ENCODE results near the gene SLC25A29.
"Not testable (repeated sequence)": the region's sequence is repeated elsewhere in the genome, so short reads cannot be mapped to it uniquely, and the experiment has no call there.

SLC25A29 gene

GRCh38 chr14:100317912-100318808, 11.9 kb upstream of the SLC25A29 start:
- Histone ChIP-seq H4K20me1 (no peaks in the 10 kb centered on the region), H3K4me3 (peak overlapping the region in 5 of 10 experiments; percentile 12 to 62 (median 30); a peak in 8 of 20 replicates), H3K36me3 (no peaks in the 10 kb centered on the region), H3K4me1 (peaks cover 11 to 40% (median 18%) of the 10 kb centered on the region in 10 experiments; a peak in 19 of 20 replicates), H3K27me3 (no peaks in the 10 kb centered on the region), H3K4me2 (peak overlapping the region; percentile 10 to 72 (median 58); a peak in 21 of 22 replicates), H3K9me3 (replicated peaks in 1 of 11) (no peaks in the 10 kb centered on the region), H3K27ac (peak overlapping the region in 6 of 11 experiments; percentile 6 to 61 (median 42); a peak in 11 of 22 replicates), H3K9ac (peak overlapping the region in 10 of 11 experiments; percentile 11 to 63 (median 52); a peak in 15 of 22 replicates)
- no peak for TF ChIP-seq Cebpa-rat (IDR thresholded peaks at IDR 0.05)

GRCh38 chr14:100317389-100317788, 11.1 kb upstream of the SLC25A29 start:
- TF ChIP-seq Cebpa-rat (IDR thresholded peaks at IDR 0.05), result no peak
- no peaks in the 10 kb centered on the region for H3K9me3 ChIP-seq (replicated peaks in 1 of 11)
- H3K27me3 ChIP-seq, result no peaks in the 10 kb centered on the region
- peaks cover 18 to 42% (median 24%) of the 10 kb centered on the region in 10 experiments for H3K4me1 ChIP-seq
- H4K20me1 ChIP-seq, result no peaks in the 10 kb centered on the region
- peak overlapping the region in 1 of 11 experiments; percentile 46; a peak in 1 of 22 replicates for H3K27ac ChIP-seq
- no peak overlapping the region for H3K4me3 ChIP-seq
- no peaks in the 10 kb centered on the region for H3K36me3 ChIP-seq
- peak overlapping the region in 7 of 11 experiments; percentile 10 to 72 (median 60); a peak in 11 of 22 replicates for H3K4me2 ChIP-seq
- peak overlapping the region in 1 of 11 experiments; percentile 58; a peak in 1 of 22 replicates for H3K9ac ChIP-seq

- Histone ChIP-seq H3K27ac (no peak overlapping the region), H3K36me3 (no peaks in the 10 kb centered on the region), H3K4me3 (no peak overlapping the region), H3K9ac (no peak overlapping the region), H3K4me1 (peaks cover 36 to 53% (median 45%) of the 10 kb centered on the region in 10 experiments), H3K4me2 (no peak overlapping the region), H3K9me3 (replicated peaks in 1 of 11) (no peaks in the 10 kb centered on the region), H4K20me1 (no peaks in the 10 kb centered on the region; a peak in 1 of 22 replicates), H3K27me3 (no peaks in the 10 kb centered on the region)
- TF ChIP-seq Cebpa-rat (IDR thresholded peaks at IDR 0.05), result no peak
Measured at GRCh38 chr14:100314724-100315123, 8.5 kb upstream of the SLC25A29 start.

- Histone ChIP-seq H3K9ac (no peak overlapping the region), H3K4me3 (no peak overlapping the region), H3K36me3 (no peaks in the 10 kb centered on the region), H3K4me2 (peak overlapping the region in 9 of 11 experiments; percentile 26 to 72 (median 65); a peak in 15 of 22 replicates), H3K27me3 (no peaks in the 10 kb centered on the region), H4K20me1 (peaks cover 0 to 4% (median 0%) of the 10 kb centered on the region in 11 experiments; a peak in 2 of 22 replicates), H3K9me3 (replicated peaks in 1 of 11) (no peaks in the 10 kb centered on the region), H3K4me1 (peaks cover 45 to 60% (median 56%) of the 10 kb centered on the region in 10 experiments), H3K27ac (peak overlapping the region in 1 of 11 experiments; percentile 22; a peak in 1 of 22 replicates)
- TF ChIP-seq Cebpa-rat (IDR thresholded peaks at IDR 0.05), result no peak
Measured at GRCh38 chr14:100313464-100314230, 7.4 kb upstream of the SLC25A29 start.

- Histone ChIP-seq H3K4me2 (peak overlapping the region; percentile 26 to 72 (median 64)), H3K36me3 (no peaks in the 10 kb centered on the region), H3K9ac (peak overlapping the region in 3 of 11 experiments; percentile 18 to 33 (median 18); a peak in 3 of 22 replicates), H3K9me3 (replicated peaks in 1 of 11) (no peaks in the 10 kb centered on the region), H3K4me3 (no peak overlapping the region), H3K27me3 (no peaks in the 10 kb centered on the region), H4K20me1 (peaks cover 0 to 9% (median 0%) of the 10 kb centered on the region in 11 experiments; a peak in 2 of 22 replicates), H3K4me1 (peaks cover 46 to 65% (median 57%) of the 10 kb centered on the region in 10 experiments), H3K27ac (peak overlapping the region in 6 of 11 experiments; percentile 16 to 51 (median 31); a peak in 5 of 22 replicates)
- TF ChIP-seq Cebpa-rat (IDR thresholded peaks at IDR 0.05), result no peak
Measured at GRCh38 chr14:100312877-100313400, 6.7 kb upstream of the SLC25A29 start.

GRCh38 chr14:100312110-100312876, 6.0 kb upstream of the SLC25A29 start:
- H3K4me2 ChIP-seq, result peak overlapping the region; percentile 26 to 72 (median 64)
- peaks cover 0 to 12% (median 0%) of the 10 kb centered on the region in 11 experiments; a peak in 2 of 22 replicates for H4K20me1 ChIP-seq
- peaks cover 47 to 65% (median 60%) of the 10 kb centered on the region in 10 experiments for H3K4me1 ChIP-seq
- H3K9ac ChIP-seq, result peak overlapping the region in 5 of 11 experiments; percentile 11 to 33 (median 18); a peak in 7 of 22 replicates
- H3K27ac ChIP-seq, result peak overlapping the region in 5 of 11 experiments; percentile 21 to 51 (median 40); a peak in 7 of 22 replicates
- H3K9me3 ChIP-seq (replicated peaks in 1 of 11); H3K4me3 ChIP-seq; H3K27me3 ChIP-seq; H3K36me3 ChIP-seq: not testable (repeated sequence)

GRCh38 chr14:100309028-100309737, 2.9 kb upstream of the SLC25A29 start:
- H3K9ac ChIP-seq, result peak overlapping the region in 8 of 11 experiments; percentile 92 to 99 (median 96); a peak in 15 of 22 replicates
- peak overlapping the region; percentile 85 to 99 (median 97) for H3K4me2 ChIP-seq
- H3K4me3 ChIP-seq, result no peak overlapping the region
- H3K27ac ChIP-seq, result peak overlapping the region in 3 of 11 experiments; percentile 9 to 92 (median 31); a peak in 5 of 22 replicates
- no peaks in the 10 kb centered on the region for H3K9me3 ChIP-seq (replicated peaks in 1 of 11)
- peaks cover 0 to 6% (median 3%) of the 10 kb centered on the region in 11 experiments; a peak in 12 of 22 replicates for H3K36me3 ChIP-seq
- H3K27me3 ChIP-seq, result no peaks in the 10 kb centered on the region
- H4K20me1 ChIP-seq, result peaks cover 10 to 25% (median 13%) of the 10 kb centered on the region in 11 experiments
- TF ChIP-seq Cebpa-rat (IDR thresholded peaks at IDR 0.05), result no peak
- H3K4me1 ChIP-seq, result peaks cover 55 to 73% (median 70%) of the 10 kb centered on the region in 10 experiments

GRCh38 chr14:100308427-100308792, 2.2 kb upstream of the SLC25A29 start:
- H3K27me3 ChIP-seq; H3K9me3 ChIP-seq (replicated peaks in 1 of 11): not testable (repeated sequence)
- H3K36me3 ChIP-seq, result peaks cover 0 to 14% (median 7%) of the 10 kb centered on the region in 11 experiments; a peak in 12 of 22 replicates
- H3K4me3 ChIP-seq, result peak overlapping the region in 7 of 10 experiments; percentile 7 to 97 (median 95); a peak in 6 of 20 replicates
- H4K20me1 ChIP-seq, result peaks cover 17 to 32% (median 21%) of the 10 kb centered on the region in 11 experiments
- H3K4me2 ChIP-seq, result peak overlapping the region; percentile 85 to 99 (median 97)
- H3K9ac ChIP-seq, result peak overlapping the region; percentile 83 to 99 (median 96); a peak in 19 of 22 replicates
- H3K4me1 ChIP-seq, result peaks cover 63 to 78% (median 75%) of the 10 kb centered on the region in 10 experiments
- peak overlapping the region in 7 of 11 experiments; percentile 3 to 98 (median 94); a peak in 9 of 22 replicates for H3K27ac ChIP-seq

All from BLaER1 treated with 17β-estradiol and CSF1 and Interleukin-3, amounts not matched to agents 10 nM and 100 nM (cell line).